HCT116 (cell line): ENCODE data around the gene KIF5A. TPM values are rescaled to one million over a fixed set of nuclear protein-coding genes. Genes with fewer than 3 reads are reported as not detected.

Experiments used
- ATAC-seq: fragments of 200-7000 bp; cut with Tn5 transposase; 2 replicates; pipeline ENCODE4 v1.9.1; 2020; ENCODE audit warnings: mild to moderate bottlenecking, moderate library complexity
- BruUV-seq: library from RNA; stranded (reverse); fragments of 400-500 nt; replicated peaks from 2 replicates; lab custom pipeline; 2021; lab: Mats Ljungman, UMichigan
- CTCF ChIA-PET: fragments of 300-600 bp; sonication (Branson Sonifier 250); formaldehyde crosslinking; loops from one replicate; lab custom pipeline; 2021; ENCODE audit warnings: antibody characterized with exemption; lab: Charles Lee
- POLR2A ChIA-PET: fragments of 300-600, 350-600 bp; sonication (Branson Sonifier 250); formaldehyde crosslinking; loops from one replicate; lab custom pipeline; 2021; ENCODE audit warnings: antibody characterized with exemption; lab: Charles Lee
- RAD21 ChIA-PET, 2 experiments: fragments of 300-600 bp; sonication (Branson Sonifier 250); formaldehyde crosslinking; loops; one replicate each; lab custom pipeline; 2023; ENCODE audit warnings: low total read pairs in 2 of 2; ENCODE audit not compliant: uncharacterized antibody in 2 of 2, unreplicated experiment in 2 of 2, low non-redundant PET in 1 of 2; lab: Charles Lee
- DNase-seq: peaks from one replicate; pipeline ENCODE4 v3.0.0-alpha.2; 2010; ENCODE audit warnings: low read depth, low spot score
- H2AFZ ChIP-seq: fragments of 200-600 bp; shearing (Covaris generic), sonication (generic); 2 replicates; pipeline ENCODE4 v1.6.1; 2017; ENCODE audit warnings: low read depth, mixed run types, mixed read lengths, antibody characterized with exemption, low read length; ENCODE audit not compliant: poor library complexity, severe bottlenecking
- H3K27ac ChIP-seq: 2 replicates; pipeline ENCODE4 v1.5.1; 2012; ENCODE audit warnings: low read depth, low read length
- H3K27me3 ChIP-seq: fragments of 200-600 bp; sonication (generic); 2 replicates; pipeline ENCODE4 v1.6.1; 2016; ENCODE audit warnings: mixed run types, low read length, mixed read lengths; ENCODE audit not compliant: insufficient read depth
- H3K36me3 ChIP-seq, 2 experiments: fragments of 200-500 bp in 1 of 2; fragments of 200-600 bp in 1 of 2; sonication (Bioruptor generic) in 1 of 2; sonication (generic) in 1 of 2; 2 replicates each; pipeline versions ENCODE4 v1.5.1 to v1.6.1; 2014 to 2016; ENCODE audit warnings: low read length in 2 of 2, inconsistent platforms in 1 of 2, mixed read lengths in 1 of 2, mixed run types in 1 of 2; ENCODE audit not compliant: insufficient read depth in 2 of 2, control insufficient read depth in 1 of 2
- H3K4me1 ChIP-seq, 2 experiments: fragments of 200-600 bp in 1 of 2; sonication (generic) in 1 of 2; 2 replicates each; pipeline versions ENCODE4 v1.5.1 to v1.6.1; 2012 to 2017; ENCODE audit warnings: low read length in 2 of 2, inconsistent platforms in 1 of 2, mild to moderate bottlenecking in 1 of 2, mixed read lengths in 1 of 2, mixed run types in 1 of 2, moderate library complexity in 1 of 2; ENCODE audit not compliant: insufficient read depth in 2 of 2, control insufficient read depth in 1 of 2
- H3K4me2 ChIP-seq: fragments of 200-600 bp; sonication (generic); 2 replicates; pipeline ENCODE4 v1.6.1; 2017; ENCODE audit warnings: mixed run types, low read length, mixed read lengths
- H3K4me3 ChIP-seq, 2 experiments: fragments of 200-600 bp in 1 of 2; sonication (generic) in 1 of 2; replicated peaks in 1 of 2; 2 replicates each; pipeline ENCODE4 v1.5.1; 2011 to 2016; ENCODE audit warnings: low read length in 2 of 2, control low read depth in 1 of 2, low read depth in 1 of 2, mild to moderate bottlenecking in 1 of 2, mixed read lengths in 1 of 2, mixed run types in 1 of 2
- H3K79me2 ChIP-seq: fragments of 200-600 bp; sonication (generic); 2 replicates; pipeline ENCODE4 v1.6.1; 2017; ENCODE audit warnings: mild to moderate bottlenecking, mixed run types, low read length, moderate library complexity, mixed read lengths; ENCODE audit not compliant: insufficient read depth
- H3K9ac ChIP-seq: fragments of 200-600 bp; sonication (generic); 2 replicates; pipeline ENCODE4 v1.6.1; 2016; ENCODE audit warnings: low read length, mixed read lengths
- H3K9me2 ChIP-seq: fragments of 200-600 bp; sonication (generic), shearing (Covaris generic); 2 replicates; pipeline ENCODE4 v1.6.1; 2017; ENCODE audit warnings: mixed run types, mild to moderate bottlenecking, moderate library complexity; ENCODE audit not compliant: insufficient read depth
- H3K9me3 ChIP-seq, 2 experiments: fragments of 200-500 bp in 1 of 2; fragments of 200-600 bp in 1 of 2; sonication (Bioruptor generic) in 1 of 2; sonication (generic) in 1 of 2; 2 replicates each; pipeline ENCODE4 v1.6.1; 2014 to 2017; ENCODE audit warnings: low read length in 2 of 2, mixed read lengths in 2 of 2, inconsistent platforms in 1 of 2, low read depth in 1 of 2, mild to moderate bottlenecking in 1 of 2, mixed run types in 1 of 2, moderate library complexity in 1 of 2; ENCODE audit not compliant: control insufficient read depth in 1 of 2, insufficient read depth in 1 of 2
- H4K20me1 ChIP-seq: fragments of 200-600 bp; sonication (generic), shearing (Covaris generic); 2 replicates; pipeline ENCODE4 v1.6.1; 2017; ENCODE audit warnings: mixed run types, mild to moderate bottlenecking, moderate library complexity; ENCODE audit not compliant: insufficient read depth
- CTCF ChIP-seq, 3 experiments: fragments of 200-600 bp in 1 of 3; sonication (generic) in 1 of 3; IDR thresholded peaks in 2 of 3; conservative IDR thresholded peaks in 1 of 3; 2 replicates each; pipeline ENCODE4 v1.5.1; 2012 to 2017; ENCODE audit warnings: low read depth in 2 of 3, low read length in 2 of 3, antibody characterized with exemption in 1 of 3, borderline replicate concordance in 1 of 3, control low read depth in 1 of 3, mild to moderate bottlenecking in 1 of 3, mixed read lengths in 1 of 3, mixed run types in 1 of 3, moderate library complexity in 1 of 3; ENCODE audit not compliant: insufficient read depth in 1 of 3
- RAD21 ChIP-seq: IDR thresholded peaks from 2 replicates; pipeline ENCODE4 v1.6.1; 2012; ENCODE audit warnings: low read depth, mild to moderate bottlenecking
- TCF7L2 ChIP-seq: IDR thresholded peaks from 2 replicates; pipeline ENCODE4 v1.7.0; 2011; ENCODE audit warnings: borderline replicate concordance, inconsistent platforms; ENCODE audit not compliant: insufficient read depth, insufficient read length; ENCODE audit errors: extremely low read depth
- ZBTB33 ChIP-seq: IDR thresholded peaks from 2 replicates; pipeline ENCODE4 v1.6.1; 2011; ENCODE audit warnings: mild to moderate bottlenecking, low read length, moderate library complexity; ENCODE audit not compliant: insufficient replicate concordance; ENCODE audit errors: extremely low read depth
- intact Hi-C: fragments of 100-400 bp; cut with micrococcal nuclease; formaldehyde crosslinking; loops from 2 replicates; pipeline ENCODE4 v1.10.0; 2022
- total RNA-seq: library from RNA; stranded (reverse); gene quantifications from one replicate; pipeline ENCODE4 v1.2.1, GENCODE V29; 2021; ENCODE audit not compliant: unreplicated experiment

KIF5A gene
- total RNA-seq, 1 experiment from 2014 or later: 5.2 TPM

GRCh38 chr12:57621497-57622292 lies 71.9 kb downstream of the KIF5A start:
- POLR2A ChIA-PET: no interaction called here
- Histone ChIP-seq H3K9me3 (no peaks in the 10 kb centered on the region), H3K4me3 (no peak overlapping the region), H3K27me3 (peaks cover 4% of the 10 kb centered on the region; the same call in 1 of the 2 replicates), H3K9me2 (no peaks in the 10 kb centered on the region), H3K4me2 (no peak overlapping the region), H3K79me2 (no peaks in the 10 kb centered on the region), H3K4me1 (no peaks in the 10 kb centered on the region), H3K9ac (no peak overlapping the region), H4K20me1 (no peaks in the 10 kb centered on the region), H2AFZ (no peak overlapping the region), H3K27ac (no peak overlapping the region), H3K36me3 (0 out of 4 replicates have a peak, but pooled peaks cover 0 to 4% of the 10 kb centered on the region in 2 experiments)
- no TSS peak for BruUV-seq
- intact Hi-C loops: loop anchor here (1.0 kb wide), 1 partner anchor 38 kb away; no protein-coding TSS in a partner anchor
- TF ChIP-seq CTCF (IDR thresholded peaks at IDR 0.05 in 2 of 3, conservative IDR thresholded peaks at IDR 0.05 in 1 of 3; ENCODE audit: borderline replicate concordance in 1 of 3, insufficient read depth in 1 of 3, low read depth in 2 of 3, low read length in 2 of 3) (peak; percentile 79 to 91 (median 84)), TCF7L2 (no peak), RAD21 (peak; percentile 75), ZBTB33 (no peak)
- ATAC-seq (peak; percentile 84), DNase-seq (peak; percentile 15)
- RAD21 ChIA-PET: no interaction called here
- CTCF ChIA-PET: interaction anchor here (0.9 kb wide), 1 partner anchor 105 kb away, joined by 3 read pairs; no protein-coding TSS in a partner anchor
